Astrocyte of the spinal cord (primary cell): ENCODE measurements around the gene SEC24D.

Experiments used
- DNase-seq: peaks from one replicate; pipeline ENCODE4 v3.0.0; 2011; ENCODE audit warnings: low read depth, low spot score
- H3K4me3 ChIP-seq: 2 replicates; pipeline ENCODE4 v1.5.1; 2011; ENCODE audit warnings: low read depth, mild to moderate bottlenecking, low read length, moderate library complexity
- in situ Hi-C: cut with HindIII; loops from 2 replicates; pipeline ENCODE4 v1.10.0; 2017; ENCODE audit warnings: low sequenced_read_pairs
- TF ChIP-seq, protein P1 (sequence below): IDR thresholded peaks from 2 replicates; pipeline ENCODE4 v1.5.1; 2012; ENCODE audit warnings: low read depth, mild to moderate bottlenecking, low read length, inconsistent platforms

SEC24D gene

DNA sequence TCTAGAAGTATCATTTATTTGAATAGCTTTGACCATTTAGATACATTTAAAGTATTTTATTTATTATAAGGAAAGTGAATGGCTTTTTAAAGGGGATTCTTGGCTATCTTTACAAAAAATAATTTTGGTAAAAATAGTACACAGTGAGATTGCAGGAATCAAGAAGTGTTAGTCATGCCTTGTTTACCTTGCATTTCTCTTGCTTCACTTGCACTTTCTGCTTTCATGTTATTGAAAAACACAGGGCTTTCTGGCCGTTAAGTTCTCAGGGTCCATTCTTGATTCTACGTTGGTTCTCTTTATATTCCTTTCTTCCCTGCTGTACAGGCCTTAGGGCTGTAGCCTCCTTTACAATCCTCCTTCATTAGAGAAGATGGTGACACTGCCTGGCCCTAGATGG, 21.8 kb upstream of the SEC24D start:
- in situ Hi-C loops, result no loop called here
- H3K4me3 ChIP-seq, result no peak overlapping the region
- DNase-seq, result no peak
- TF ChIP-seq, protein P1, sequence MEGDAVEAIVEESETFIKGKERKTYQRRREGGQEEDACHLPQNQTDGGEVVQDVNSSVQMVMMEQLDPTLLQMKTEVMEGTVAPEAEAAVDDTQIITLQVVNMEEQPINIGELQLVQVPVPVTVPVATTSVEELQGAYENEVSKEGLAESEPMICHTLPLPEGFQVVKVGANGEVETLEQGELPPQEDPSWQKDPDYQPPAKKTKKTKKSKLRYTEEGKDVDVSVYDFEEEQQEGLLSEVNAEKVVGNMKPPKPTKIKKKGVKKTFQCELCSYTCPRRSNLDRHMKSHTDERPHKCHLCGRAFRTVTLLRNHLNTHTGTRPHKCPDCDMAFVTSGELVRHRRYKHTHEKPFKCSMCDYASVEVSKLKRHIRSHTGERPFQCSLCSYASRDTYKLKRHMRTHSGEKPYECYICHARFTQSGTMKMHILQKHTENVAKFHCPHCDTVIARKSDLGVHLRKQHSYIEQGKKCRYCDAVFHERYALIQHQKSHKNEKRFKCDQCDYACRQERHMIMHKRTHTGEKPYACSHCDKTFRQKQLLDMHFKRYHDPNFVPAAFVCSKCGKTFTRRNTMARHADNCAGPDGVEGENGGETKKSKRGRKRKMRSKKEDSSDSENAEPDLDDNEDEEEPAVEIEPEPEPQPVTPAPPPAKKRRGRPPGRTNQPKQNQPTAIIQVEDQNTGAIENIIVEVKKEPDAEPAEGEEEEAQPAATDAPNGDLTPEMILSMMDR, result no peak

DNA sequence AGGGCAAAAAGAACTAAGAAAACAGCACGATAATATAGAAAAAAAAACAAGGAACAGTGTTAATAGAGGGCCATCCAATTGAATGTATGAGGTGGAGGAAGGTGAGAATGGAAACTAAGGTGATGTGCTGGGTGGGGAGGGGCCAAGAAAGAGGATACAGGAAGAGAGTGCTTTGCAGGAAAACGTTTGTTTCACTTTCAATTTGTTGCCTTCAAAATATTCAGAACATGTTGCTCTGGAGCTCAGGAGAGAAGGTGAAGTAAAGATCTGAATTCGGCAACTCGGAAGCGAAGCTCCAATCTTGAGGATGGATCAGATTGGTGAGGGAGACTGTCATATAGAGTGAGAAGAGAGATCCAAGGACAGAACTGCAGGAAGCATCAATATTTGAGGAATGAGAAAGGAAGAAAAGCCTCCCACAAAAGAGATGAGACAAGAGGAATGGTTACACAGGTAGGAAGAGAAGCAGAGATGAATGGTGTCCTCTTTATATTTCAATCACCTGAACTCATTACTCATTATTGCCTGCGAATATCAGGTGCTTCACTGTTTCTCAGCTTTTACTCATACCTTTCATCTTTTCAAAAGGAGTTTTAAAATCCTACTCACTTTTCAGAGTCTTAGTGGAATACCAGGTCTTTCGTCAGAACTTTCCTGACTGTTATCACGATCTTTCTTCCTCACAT, 14.7 kb upstream of the SEC24D start:
- TF ChIP-seq, protein P1, result no peak
- peak; percentile 34 for DNase-seq
- in situ Hi-C loops, result no loop called here
- peak overlapping the region; percentile 36 for H3K4me3 ChIP-seq

DNA sequence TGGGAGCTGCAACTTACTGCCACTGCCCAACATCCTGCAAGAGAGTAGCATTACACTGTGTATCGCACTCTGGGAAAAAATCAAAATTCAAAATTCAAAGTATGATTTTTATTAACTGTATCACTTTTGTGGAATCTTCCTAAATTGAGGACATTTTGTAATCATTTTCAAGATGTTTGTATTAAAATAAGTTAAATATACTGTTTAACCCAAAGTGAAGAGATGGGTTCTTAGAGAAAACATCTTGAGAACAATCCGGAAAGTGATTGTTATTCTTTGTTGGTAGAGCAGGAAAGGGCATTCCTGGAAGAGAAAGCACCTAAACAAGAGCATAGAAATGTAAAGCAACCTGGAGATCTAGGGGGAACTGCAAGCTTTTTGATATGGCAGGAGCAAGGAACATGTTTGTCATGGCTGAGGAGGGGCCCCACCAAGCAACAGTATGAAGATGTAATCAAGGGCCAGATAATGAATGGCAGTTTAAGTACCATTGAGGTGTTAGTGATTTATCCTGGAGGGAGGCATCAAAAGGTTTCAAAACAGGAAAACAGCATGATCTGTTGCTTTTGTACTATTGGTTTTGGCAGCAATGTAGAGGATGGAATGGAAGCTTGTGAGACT, 14.1 kb upstream of the SEC24D start:
- in situ Hi-C loops, result no loop called here
- DNase-seq, result no peak
- peak overlapping the region; percentile 36 for H3K4me3 ChIP-seq
- TF ChIP-seq, protein P1, result no peak

DNA sequence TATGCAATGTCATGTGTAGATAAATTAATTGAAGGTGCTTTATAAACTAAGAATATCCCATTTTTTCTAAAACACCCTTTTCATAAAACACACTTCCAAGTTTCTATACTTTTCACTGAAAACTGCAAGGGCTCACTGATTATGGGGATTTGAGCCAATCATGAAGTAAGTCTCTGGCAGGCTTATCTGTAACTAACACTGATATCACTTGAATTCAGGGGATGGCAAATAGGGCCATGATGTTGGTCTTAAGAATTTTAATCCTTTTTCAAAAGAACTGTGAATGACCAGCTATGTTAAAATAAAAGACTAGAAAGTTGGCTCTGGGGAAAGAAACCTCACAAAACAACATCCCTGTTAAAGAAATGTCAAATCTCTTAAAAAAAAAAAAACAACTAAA, 13.0 kb upstream of the SEC24D start:
- in situ Hi-C loops, result no loop called here
- H3K4me3 ChIP-seq, result no peak overlapping the region
- TF ChIP-seq, protein P1, result no peak
- no peak for DNase-seq

DNA sequence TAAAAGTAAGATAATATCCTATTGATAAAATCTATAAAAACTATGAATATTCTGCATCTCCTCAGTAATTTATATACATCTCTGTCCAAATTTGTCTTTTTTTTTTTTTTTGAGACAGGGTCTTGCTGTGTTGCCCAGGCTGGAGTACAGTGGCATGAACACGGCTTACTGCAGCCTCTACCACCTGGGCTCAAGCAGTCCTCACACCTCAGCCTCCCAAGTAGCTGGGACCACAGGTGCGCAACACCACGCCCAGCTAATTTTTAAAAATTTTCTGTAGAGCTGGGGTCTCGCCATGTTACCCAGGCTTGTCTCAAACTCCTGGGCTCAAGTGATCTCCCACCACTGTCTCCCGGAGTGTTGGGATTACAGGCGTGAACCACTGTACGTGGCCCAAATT, 12.3 kb upstream of the SEC24D start:
- TF ChIP-seq, protein P1, result no peak
- DNase-seq, result no peak
- in situ Hi-C loops, result no loop called here
- H3K4me3 ChIP-seq, result no peak overlapping the region

DNA sequence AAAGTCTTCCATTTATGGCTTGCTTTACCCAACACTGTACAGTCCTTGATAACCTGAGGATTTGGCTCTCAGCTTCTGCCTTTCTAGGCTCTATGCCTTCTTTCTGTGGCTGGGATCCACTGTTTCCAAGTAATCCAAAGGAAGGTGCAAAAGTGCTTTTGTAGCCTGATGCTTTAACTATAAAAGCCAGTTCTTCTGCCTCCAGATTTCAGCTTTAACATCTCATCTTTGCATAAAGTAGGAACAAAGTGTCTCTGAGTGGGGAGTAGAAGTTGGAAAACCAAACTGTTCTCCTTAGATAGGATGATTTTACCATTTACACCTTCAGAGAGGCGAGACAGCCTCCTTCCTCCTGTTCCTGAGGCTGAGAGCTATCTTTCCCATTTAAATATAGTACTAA, 11.1 kb upstream of the SEC24D start:
- in situ Hi-C loops, result no loop called here
- DNase-seq, result no peak
- H3K4me3 ChIP-seq, result no peak overlapping the region
- TF ChIP-seq, protein P1, result no peak
